DOHH2 (cell line): Measurements from ENCODE around the gene EPB41L1.

Source experiments
- H3F3A ChIP-seq: fragments of 200-600 bp; sonication (generic), shearing (Covaris generic); 2 replicates; pipeline ENCODE4 v1.6.0; 2016; ENCODE audit warnings: antibody characterized with exemption, mild to moderate bottlenecking; ENCODE audit not compliant: control insufficient read depth, insufficient read depth
- H3K27ac ChIP-seq: fragments of 200-600 bp; sonication (generic); 2 replicates; pipeline ENCODE4 v1.5.1; 2014; ENCODE audit warnings: low read depth, mild to moderate bottlenecking, low read length, moderate library complexity
- H3K27me3 ChIP-seq: fragments of 200-600 bp; sonication (generic); 2 replicates; pipeline ENCODE4 v1.6.1; 2014; ENCODE audit warnings: mild to moderate bottlenecking, low read length, mixed read lengths; ENCODE audit not compliant: control insufficient read depth
- H3K36me3 ChIP-seq: fragments of 200-600 bp; sonication (generic); 2 replicates; pipeline ENCODE4 v1.6.1; 2014; ENCODE audit warnings: mild to moderate bottlenecking, low read length, moderate library complexity, mixed read lengths; ENCODE audit not compliant: control insufficient read depth
- H3K4me1 ChIP-seq: fragments of 200-600 bp; sonication (generic); 2 replicates; pipeline ENCODE4 v1.6.1; 2014; ENCODE audit warnings: mild to moderate bottlenecking, low read length, mixed read lengths; ENCODE audit not compliant: control insufficient read depth
- H3K4me2 ChIP-seq: fragments of 200-600 bp; sonication (generic); 2 replicates; pipeline ENCODE4 v1.6.0; 2014; ENCODE audit warnings: mild to moderate bottlenecking, low read length, moderate library complexity
- H3K4me3 ChIP-seq: fragments of 200-600 bp; sonication (generic); 2 replicates; pipeline ENCODE4 v1.5.1; 2014; ENCODE audit warnings: mild to moderate bottlenecking, low read length, mixed read lengths
- H3K79me2 ChIP-seq: fragments of 200-600 bp; sonication (generic); 2 replicates; pipeline ENCODE4 v1.6.1; 2014; ENCODE audit warnings: mild to moderate bottlenecking, low read length, mixed read lengths; ENCODE audit not compliant: control insufficient read depth
- H3K9me2 ChIP-seq: fragments of 200-600 bp; sonication (generic); replicated peaks from 2 replicates; pipeline ENCODE4 v1.6.1; 2014; ENCODE audit warnings: mild to moderate bottlenecking, low read length, mixed read lengths; ENCODE audit not compliant: control insufficient read depth
- H3K9me3 ChIP-seq: fragments of 200-600 bp; sonication (generic); 2 replicates; pipeline ENCODE4 v1.6.1; 2014; ENCODE audit warnings: antibody characterized with exemption, low read length, mixed read lengths; ENCODE audit not compliant: control insufficient read depth, insufficient read depth
- H4K20me1 ChIP-seq: fragments of 200-600 bp; sonication (generic); 2 replicates; pipeline ENCODE4 v1.6.0; 2014; ENCODE audit warnings: low read depth, mild to moderate bottlenecking, antibody characterized with exemption, low read length, moderate library complexity; ENCODE audit not compliant: control insufficient read depth, insufficient read depth
- EZH2phosphoT487 ChIP-seq: fragments of 200-600 bp; sonication (generic); IDR thresholded peaks from 2 replicates; pipeline ENCODE4 v1.6.1; 2017; ENCODE audit warnings: borderline replicate concordance, mild to moderate bottlenecking, antibody characterized with exemption, low read length, moderate library complexity, mixed read lengths
- TF ChIP-seq, protein P1 (sequence below): fragments of 200-600 bp; sonication (generic); IDR thresholded peaks from one replicate; pipeline ENCODE4 v1.5.1; 2014; ENCODE audit warnings: antibody characterized with exemption, mild to moderate bottlenecking, low read depth, low read length; ENCODE audit not compliant: poor library complexity, severe bottlenecking

The EPB41L1 gene

GRCh38 chr20:36167902-36168503, 13.5 kb downstream of the EPB41L1 start:
- Histone ChIP-seq H3K27me3 (no peaks in the 10 kb centered on the region), H3F3A (no peaks in the 10 kb centered on the region), H3K79me2 (no peaks in the 10 kb centered on the region), H3K4me1 (peaks cover 12% of the 10 kb centered on the region), H3K27ac (no peak overlapping the region), H3K9me2 (no peaks in the 10 kb centered on the region), H3K9me3 (no peaks in the 10 kb centered on the region), H3K36me3 (no peaks in the 10 kb centered on the region), H4K20me1 (no peaks in the 10 kb centered on the region), H3K4me3 (no peak overlapping the region), H3K4me2 (no peak overlapping the region)
- no peak for TF ChIP-seq EZH2phosphoT487
- TF ChIP-seq, protein P1, sequence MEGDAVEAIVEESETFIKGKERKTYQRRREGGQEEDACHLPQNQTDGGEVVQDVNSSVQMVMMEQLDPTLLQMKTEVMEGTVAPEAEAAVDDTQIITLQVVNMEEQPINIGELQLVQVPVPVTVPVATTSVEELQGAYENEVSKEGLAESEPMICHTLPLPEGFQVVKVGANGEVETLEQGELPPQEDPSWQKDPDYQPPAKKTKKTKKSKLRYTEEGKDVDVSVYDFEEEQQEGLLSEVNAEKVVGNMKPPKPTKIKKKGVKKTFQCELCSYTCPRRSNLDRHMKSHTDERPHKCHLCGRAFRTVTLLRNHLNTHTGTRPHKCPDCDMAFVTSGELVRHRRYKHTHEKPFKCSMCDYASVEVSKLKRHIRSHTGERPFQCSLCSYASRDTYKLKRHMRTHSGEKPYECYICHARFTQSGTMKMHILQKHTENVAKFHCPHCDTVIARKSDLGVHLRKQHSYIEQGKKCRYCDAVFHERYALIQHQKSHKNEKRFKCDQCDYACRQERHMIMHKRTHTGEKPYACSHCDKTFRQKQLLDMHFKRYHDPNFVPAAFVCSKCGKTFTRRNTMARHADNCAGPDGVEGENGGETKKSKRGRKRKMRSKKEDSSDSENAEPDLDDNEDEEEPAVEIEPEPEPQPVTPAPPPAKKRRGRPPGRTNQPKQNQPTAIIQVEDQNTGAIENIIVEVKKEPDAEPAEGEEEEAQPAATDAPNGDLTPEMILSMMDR: no peak

DNA sequence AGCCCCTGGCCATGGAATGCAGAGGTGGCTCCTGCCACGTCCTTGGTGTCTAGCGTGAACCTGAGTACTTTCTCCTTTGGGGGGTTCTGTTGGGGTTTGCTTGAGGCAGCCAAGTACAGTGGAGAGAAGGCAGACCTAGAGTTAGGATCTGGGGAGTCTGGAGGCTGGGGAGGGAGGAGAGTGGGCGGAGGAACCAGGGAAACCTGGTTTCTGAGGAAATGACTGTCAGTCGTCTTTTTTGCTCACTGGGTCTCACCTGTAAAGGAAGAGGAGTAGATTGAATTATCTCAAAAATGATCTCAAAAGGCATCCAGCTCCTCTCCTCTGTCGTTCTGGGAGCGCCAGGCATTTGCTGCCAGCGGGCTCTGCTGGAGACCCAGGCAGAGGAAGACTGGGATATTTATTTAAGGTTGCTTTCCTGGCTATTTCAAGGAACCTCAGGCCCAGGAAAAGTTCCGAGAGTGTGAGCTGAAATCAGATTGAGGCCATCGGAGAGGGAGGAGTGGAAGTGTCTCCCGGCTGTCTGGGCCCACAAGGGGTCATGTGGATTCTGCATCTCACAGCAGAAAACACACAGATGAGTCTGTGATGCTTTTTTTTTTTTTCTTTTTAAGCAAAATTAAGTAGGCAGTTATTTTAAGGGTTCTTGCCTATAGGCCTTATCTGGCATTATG, 16.1 kb downstream of the EPB41L1 start:
- no peak overlapping the region for H3K27ac ChIP-seq
- H4K20me1 ChIP-seq: no peaks in the 10 kb centered on the region
- TF ChIP-seq, protein P1: no peak
- H3K36me3 ChIP-seq: no peaks in the 10 kb centered on the region
- no peaks in the 10 kb centered on the region; the same call in 1 of the 2 replicates for H3K27me3 ChIP-seq
- H3K4me3 ChIP-seq: no peak overlapping the region
- H3F3A ChIP-seq: no peaks in the 10 kb centered on the region
- H3K4me1 ChIP-seq: peaks cover 4% of the 10 kb centered on the region
- H3K79me2 ChIP-seq: no peaks in the 10 kb centered on the region
- H3K9me2 ChIP-seq: no peaks in the 10 kb centered on the region
- H3K9me3 ChIP-seq: no peaks in the 10 kb centered on the region
- H3K4me2 ChIP-seq: no peak overlapping the region

- H3K27ac ChIP-seq: no peak overlapping the region
- TF ChIP-seq EZH2phosphoT487: no peak
- TF ChIP-seq, protein P1: no peak
- no peaks in the 10 kb centered on the region for H3F3A ChIP-seq
- H3K79me2 ChIP-seq: no peaks in the 10 kb centered on the region
- H3K9me2 ChIP-seq: no peaks in the 10 kb centered on the region
- no peaks in the 10 kb centered on the region for H3K36me3 ChIP-seq
- no peak overlapping the region for H3K4me2 ChIP-seq
- H3K4me3 ChIP-seq: no peak overlapping the region
- H3K9me3 ChIP-seq: no peaks in the 10 kb centered on the region
- peaks cover 5% of the 10 kb centered on the region for H3K27me3 ChIP-seq
- no peaks in the 10 kb centered on the region for H3K4me1 ChIP-seq
- no peaks in the 10 kb centered on the region for H4K20me1 ChIP-seq
Observed at GRCh38 chr20:36173451-36173933, 19.0 kb downstream of the EPB41L1 start.
